Measurements from ENCODE around the gene EPHA1. TPM values are rescaled to one million over a fixed set of nuclear protein-coding genes. Genes with fewer than 3 reads are reported as not detected.

Gene EPHA1
- total RNA-seq, 2 donors from 2014 or later: 0.24 TPM; not detected in 1

Small RNAs within 50 kb of the gene (microRNA-seq; reads per million reads assigned to microRNA genes)
- gene MIR6892 (ENCODE audit: borderline microRNAs expressed in 2 of 2): 0.32 to 0.52 reads per million in 2 donors

Other genes with a start within 250 kb of the EPHA1 start
- not detected for gene TAS2R39, start 225.4 kb downstream of the EPHA1 start, total RNA-seq
- gene TAS2R40, start 186.8 kb downstream of the EPHA1 start, total RNA-seq: not detected
- gene GSTK1, start 145.4 kb downstream of the EPHA1 start, total RNA-seq: 10 to 100 TPM; 68.6 to 94.5 TPM
- gene TMEM139, start 123.9 kb downstream of the EPHA1 start, total RNA-seq: under 1 TPM in 1 of 2 donors, not detected in 1; 0.29 TPM
- gene CASP2, start 120.5 kb downstream of the EPHA1 start, total RNA-seq: 10 to 100 TPM; 16.1 to 19.9 TPM
- gene CLCN1, start 92.7 kb downstream of the EPHA1 start, total RNA-seq: under 1 TPM in 1 of 2 donors, not detected in 1; 0.05 TPM
- gene FAM131B, start 46.1 kb downstream of the EPHA1 start, total RNA-seq: 1 to 10 TPM; 1.1 to 1.5 TPM
- 100 to 1,000 TPM; 388 to 407 TPM for gene ZYX, start 27.5 kb downstream of the EPHA1 start, total RNA-seq
- under 1 TPM; 0.42 to 0.57 TPM for gene TAS2R60, start 34.6 kb upstream of the EPHA1 start, total RNA-seq
- under 1 TPM; 0.46 to 0.81 TPM for gene TAS2R41, start 69.0 kb upstream of the EPHA1 start, total RNA-seq
- under 1 TPM in 1 of 2 donors, not detected in 1; 0.37 TPM for gene CTAGE15, start 162.9 kb upstream of the EPHA1 start, total RNA-seq
- 1 to 10 TPM; 1.4 to 1.7 TPM for gene TCAF2, start 212.1 kb upstream of the EPHA1 start, total RNA-seq

Measured in posterior vena cava (tissue), 2 donors.